GM12891 (cell line): ENCODE results near the gene SPRED2.

ENCODE experiments used
- PAX5 ChIP-seq: IDR thresholded peaks from 2 replicates; pipeline ENCODE4 v1.6.1; 2011; ENCODE audit warnings: low read length, moderate library complexity, mild to moderate bottlenecking; ENCODE audit not compliant: insufficient read depth, severe bottlenecking
- POLR2A ChIP-seq: IDR thresholded peaks from 2 replicates; pipeline ENCODE4 v1.6.1; 2011; ENCODE audit warnings: low read depth, low read length, control low read depth
- POLR2AphosphoS5 ChIP-seq: IDR thresholded peaks from 2 replicates; pipeline ENCODE4 v1.6.1; 2011; ENCODE audit warnings: low read depth, low read length, control low read depth
- POU2F2 ChIP-seq: IDR thresholded peaks from 2 replicates; pipeline ENCODE4 v1.6.1; 2011; ENCODE audit warnings: low read depth, mild to moderate bottlenecking, control low read depth, low read length, moderate library complexity
- SPI1 ChIP-seq: IDR thresholded peaks from 2 replicates; pipeline ENCODE4 v1.6.1; 2011; ENCODE audit warnings: low read depth, low read length, control low read depth
- TAF1 ChIP-seq: IDR thresholded peaks from 2 replicates; pipeline ENCODE4 v1.6.1; 2011; ENCODE audit warnings: low read depth, low read length, control low read depth

GRCh38 chr2:65366595-65367125 is 65.7 kb downstream of the SPRED2 start:
- TF ChIP-seq POLR2A, result no peak
- no peak for TF ChIP-seq POLR2AphosphoS5
- TF ChIP-seq SPI1, result no peak
- TF ChIP-seq TAF1, result no peak
- TF ChIP-seq PAX5, result no peak
- no peak for TF ChIP-seq POU2F2
